Lower lobe of right lung (tissue), 2 donors: ENCODE results near the gene KDR. TPM values are rescaled to one million over a fixed set of nuclear protein-coding genes. Genes with fewer than 3 reads are reported as not detected.

ENCODE experiments used
- ATAC-seq, 2 donors: fragments of 200-7000 bp; cut with Tn5 transposase; one replicate each; pipeline ENCODE4 v1.9.1; 2020 to 2022; ENCODE audit warnings: mild to moderate bottlenecking in 2 of 2, moderate library complexity in 2 of 2
- DNase-seq: peaks from one replicate; pipeline ENCODE4 v3.0.0-alpha.2; 2020
- H3K27ac ChIP-seq: fragments of 200-600 bp; one replicate; pipeline ENCODE4 v1.8.0; 2022
- H3K27me3 ChIP-seq: fragments of 200-600 bp; one replicate; pipeline ENCODE4 v1.8.0; 2022; ENCODE audit warnings: low read depth
- H3K36me3 ChIP-seq: fragments of 200-600 bp; one replicate; pipeline ENCODE4 v1.8.0; 2022; ENCODE audit warnings: mild to moderate bottlenecking
- H3K4me1 ChIP-seq: fragments of 200-600 bp; one replicate; pipeline ENCODE4 v1.8.0; 2022
- H3K4me3 ChIP-seq: fragments of 200-600 bp; one replicate; pipeline ENCODE4 v1.8.0; 2022; ENCODE audit warnings: mild to moderate bottlenecking
- H3K9me3 ChIP-seq: fragments of 200-600 bp; one replicate; pipeline ENCODE4 v1.8.0; 2022
- intact Hi-C: fragments of 100-400 bp; cut with DNase I; formaldehyde crosslinking; loops from one replicate; pipeline ENCODE4 v1.11.0; 2022
- total RNA-seq: library from RNA; stranded (reverse); fragmentation: NEBNext Ultra II Directional; extraction: Animal tissue kit (Norgen Biotek cat#: 25700); gene quantifications from one replicate; pipeline ENCODE4 v1.2.1, GENCODE V29; 2021
- TF ChIP-seq, protein P1 (sequence below): fragments of 200-600 bp; IDR thresholded peaks from one replicate; pipeline ENCODE4 v1.8.0; 2022; ENCODE audit warnings: antibody characterized with exemption, mild to moderate bottlenecking
- donor health status: DM: no; HTN: yes; CAD: no; lungs with severe emphysema.

Gene KDR
- total RNA-seq, 1 donor from 2014 or later: 55.8 TPM

- Histone ChIP-seq H3K9me3 (no peaks in the 10 kb centered on the region), H3K4me3 (no peak overlapping the region), H3K36me3 (peaks cover 14% of the 10 kb centered on the region), H3K4me1 (peaks cover 12% of the 10 kb centered on the region), H3K27me3 (no peaks in the 10 kb centered on the region), H3K27ac (no peak overlapping the region)
- ATAC-seq (no peak), DNase-seq (no peak)
- TF ChIP-seq, protein P1, sequence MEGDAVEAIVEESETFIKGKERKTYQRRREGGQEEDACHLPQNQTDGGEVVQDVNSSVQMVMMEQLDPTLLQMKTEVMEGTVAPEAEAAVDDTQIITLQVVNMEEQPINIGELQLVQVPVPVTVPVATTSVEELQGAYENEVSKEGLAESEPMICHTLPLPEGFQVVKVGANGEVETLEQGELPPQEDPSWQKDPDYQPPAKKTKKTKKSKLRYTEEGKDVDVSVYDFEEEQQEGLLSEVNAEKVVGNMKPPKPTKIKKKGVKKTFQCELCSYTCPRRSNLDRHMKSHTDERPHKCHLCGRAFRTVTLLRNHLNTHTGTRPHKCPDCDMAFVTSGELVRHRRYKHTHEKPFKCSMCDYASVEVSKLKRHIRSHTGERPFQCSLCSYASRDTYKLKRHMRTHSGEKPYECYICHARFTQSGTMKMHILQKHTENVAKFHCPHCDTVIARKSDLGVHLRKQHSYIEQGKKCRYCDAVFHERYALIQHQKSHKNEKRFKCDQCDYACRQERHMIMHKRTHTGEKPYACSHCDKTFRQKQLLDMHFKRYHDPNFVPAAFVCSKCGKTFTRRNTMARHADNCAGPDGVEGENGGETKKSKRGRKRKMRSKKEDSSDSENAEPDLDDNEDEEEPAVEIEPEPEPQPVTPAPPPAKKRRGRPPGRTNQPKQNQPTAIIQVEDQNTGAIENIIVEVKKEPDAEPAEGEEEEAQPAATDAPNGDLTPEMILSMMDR: no peak
- intact Hi-C loops: no loop called here
Observed at GRCh38 chr4:55075823-55076716, 49.3 kb downstream of the KDR start.

GRCh38 chr4:55075376-55075775 is 50.0 kb downstream of the KDR start:
- H3K4me1 ChIP-seq: peaks cover 9% of the 10 kb centered on the region
- TF ChIP-seq, protein P1: no peak
- intact Hi-C loops: no loop called here
- peaks cover 14% of the 10 kb centered on the region for H3K36me3 ChIP-seq
- H3K9me3 ChIP-seq: no peaks in the 10 kb centered on the region
- H3K27me3 ChIP-seq: no peaks in the 10 kb centered on the region
- H3K27ac ChIP-seq: no peak overlapping the region
- DNase-seq (no peak), ATAC-seq (no peak)
- H3K4me3 ChIP-seq: no peak overlapping the region

- ATAC-seq (no peak), DNase-seq (no peak)
- H3K36me3 ChIP-seq: peaks cover 5% of the 10 kb centered on the region
- no peaks in the 10 kb centered on the region for H3K9me3 ChIP-seq
- H3K4me3 ChIP-seq: no peak overlapping the region
- no peak overlapping the region for H3K27ac ChIP-seq
- H3K27me3 ChIP-seq: no peaks in the 10 kb centered on the region
- intact Hi-C loops: no loop called here
- peaks cover 3% of the 10 kb centered on the region for H3K4me1 ChIP-seq
- TF ChIP-seq, protein P1: no peak
Observed at GRCh38 chr4:55074386-55074785, 51.0 kb downstream of the KDR start.

DNA sequence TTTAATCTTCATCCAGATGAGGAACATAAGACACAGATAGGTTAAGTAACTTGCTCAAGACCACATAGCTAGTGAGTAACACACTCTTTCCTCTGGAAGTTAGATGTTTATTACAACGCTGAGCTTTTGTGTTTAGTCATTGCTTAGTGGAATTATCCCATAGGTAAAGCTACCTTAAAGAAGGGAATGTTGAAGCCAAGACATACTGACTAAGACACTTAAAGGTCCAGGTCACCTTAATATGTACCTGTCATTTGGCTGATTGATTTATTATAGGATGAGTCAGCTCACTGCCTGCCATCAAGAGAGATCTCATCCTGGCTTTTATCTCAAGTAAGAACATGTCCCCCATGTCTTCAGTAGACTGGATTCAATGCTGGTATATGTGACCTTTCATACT is 53.4 kb downstream of the KDR start:
- intact Hi-C loops: no loop called here
- Histone ChIP-seq H3K36me3 (no peaks in the 10 kb centered on the region), H3K4me3 (no peak overlapping the region), H3K4me1 (no peaks in the 10 kb centered on the region), H3K9me3 (no peaks in the 10 kb centered on the region), H3K27ac (no peak overlapping the region), H3K27me3 (no peaks in the 10 kb centered on the region)
- TF ChIP-seq, protein P1: no peak
- DNase-seq (no peak), ATAC-seq (no peak)

DNA sequence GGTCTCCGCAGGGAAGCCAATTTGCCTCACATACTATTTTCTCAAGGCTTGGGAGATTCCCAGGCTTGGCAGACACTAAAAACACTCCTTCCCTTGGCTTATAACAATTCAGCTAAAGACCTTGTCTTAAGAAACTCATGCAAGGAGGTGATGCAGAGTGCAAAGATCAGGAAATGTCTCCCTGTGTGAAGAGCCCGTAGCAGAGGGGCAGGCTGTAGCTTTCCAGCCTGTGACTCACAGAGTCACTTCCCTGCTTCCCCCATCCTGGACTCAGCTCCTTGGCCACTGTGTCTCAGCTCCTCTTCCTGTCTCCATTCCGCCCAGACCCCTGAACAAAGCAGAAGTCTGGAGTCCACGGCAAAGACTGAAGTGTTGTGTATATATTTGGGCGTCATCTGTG is 56.1 kb downstream of the KDR start:
- TF ChIP-seq, protein P1: no peak
- peak; percentile 61 to 65 for ATAC-seq
- peak overlapping the region; percentile 25 for H3K27ac ChIP-seq
- H3K27me3 ChIP-seq: no peaks in the 10 kb centered on the region
- no peak for DNase-seq
- H3K36me3 ChIP-seq: no peaks in the 10 kb centered on the region
- H3K4me3 ChIP-seq: no peak overlapping the region
- no peaks in the 10 kb centered on the region for H3K4me1 ChIP-seq
- intact Hi-C loops: no loop called here
- H3K9me3 ChIP-seq: no peaks in the 10 kb centered on the region
